GF-D8 (cell line): ENCODE results near the gene NDUFB11.

Source experiments
- DNase-seq: peaks from one replicate; lab custom pipeline; 2025; lab: John Stamatoyannopoulos, UW

The NDUFB11 gene

DNA sequence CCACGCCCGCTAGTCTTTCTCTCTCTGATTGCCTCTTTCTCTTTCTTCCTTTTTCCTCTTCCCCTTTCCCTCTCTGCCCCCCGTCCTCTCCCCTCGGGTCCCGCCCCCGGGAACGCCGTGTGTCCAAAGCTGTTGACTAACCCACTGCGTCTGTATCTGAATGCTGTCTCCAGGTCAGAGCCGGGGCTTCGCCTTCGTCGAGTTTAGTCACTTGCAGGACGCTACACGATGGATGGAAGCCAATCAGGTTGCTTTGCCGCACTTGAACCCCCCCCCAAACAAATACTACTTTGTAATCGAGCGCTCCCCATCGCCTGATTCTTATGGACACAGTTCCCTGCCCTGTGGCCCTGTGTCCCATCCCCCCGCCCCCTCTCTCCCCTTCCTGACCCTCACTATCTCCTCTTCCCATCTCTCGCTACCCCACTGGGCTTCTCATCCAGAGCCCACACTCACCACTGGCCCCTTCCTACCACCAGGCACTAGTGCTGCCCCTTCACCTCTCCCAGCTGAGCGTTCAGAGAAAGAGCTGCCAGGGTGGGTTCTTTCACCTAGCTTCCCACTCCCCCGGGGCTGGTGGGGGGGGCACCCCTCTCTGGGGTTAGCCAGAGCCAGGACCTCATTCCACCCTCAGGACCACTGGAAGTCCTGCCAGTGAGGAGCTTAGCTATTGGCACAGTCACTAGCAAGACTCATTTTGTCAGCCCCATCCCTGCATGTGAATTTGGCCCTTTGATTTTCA is 30.5 kb upstream of the NDUFB11 start:
- DNase-seq, result no peak

- DNase-seq, result no peak
These were observed 29.9 kb upstream of the NDUFB11 start for GRCh38 chrX:47174376-47174775.

DNA sequence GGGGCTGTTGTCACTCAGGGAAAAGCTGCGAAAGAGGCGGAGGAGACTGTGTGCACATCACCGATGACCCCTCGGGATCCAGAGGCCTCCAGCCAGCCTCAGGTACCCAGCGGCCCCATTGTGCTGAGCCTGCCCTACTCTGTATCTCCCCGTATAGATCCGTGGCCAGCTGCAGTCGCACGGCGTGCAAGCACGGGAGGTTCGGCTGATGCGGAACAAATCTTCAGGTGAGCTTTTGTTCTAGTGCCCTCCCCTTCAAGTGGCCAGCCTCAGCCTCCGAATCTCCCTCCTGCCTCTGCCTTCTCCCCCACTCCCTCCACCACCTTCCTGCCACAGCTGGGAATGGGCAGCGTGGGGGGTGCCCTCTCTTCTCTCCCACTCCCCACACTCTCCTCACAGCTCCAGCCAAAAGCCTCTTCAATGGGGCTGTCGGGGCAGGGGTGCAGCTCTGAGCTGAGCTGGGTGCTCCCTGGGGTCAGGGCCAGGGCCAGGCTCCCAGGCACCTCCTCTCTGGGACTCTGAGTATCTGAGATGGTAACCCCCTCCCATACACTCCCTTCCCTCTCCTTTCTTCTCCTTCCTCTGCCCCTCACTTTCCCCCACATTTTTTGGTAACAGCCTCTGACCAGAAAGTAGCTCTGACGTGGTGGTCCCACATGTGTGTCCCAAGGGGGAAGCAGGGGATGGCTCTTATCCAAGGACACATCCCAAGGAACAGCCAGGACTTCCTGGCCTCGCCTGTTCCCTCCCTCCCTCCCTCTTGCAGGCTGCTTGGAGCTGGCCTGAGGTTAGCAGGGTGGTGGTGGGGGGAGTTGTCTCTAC is 28.7 kb upstream of the NDUFB11 start:
- no peak for DNase-seq

DNA sequence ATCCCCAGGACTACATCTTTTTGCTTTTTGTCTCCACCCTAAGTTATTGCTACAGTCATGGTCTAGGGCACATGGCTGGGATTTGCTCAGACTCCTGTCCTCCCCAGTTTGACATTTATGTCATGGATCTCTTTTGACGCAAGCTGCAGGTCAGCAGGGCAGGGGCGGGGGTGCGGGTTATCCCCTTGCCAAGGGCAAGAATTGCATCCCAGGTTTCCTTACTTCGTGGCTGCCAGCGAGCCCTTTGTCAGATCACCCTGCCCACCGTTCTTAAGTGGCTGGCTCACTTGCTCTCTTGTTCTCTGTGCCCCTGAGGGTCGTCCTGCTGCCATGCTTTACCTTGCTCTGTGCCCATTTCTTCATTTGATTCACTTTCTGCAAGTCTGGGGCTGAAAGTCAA is 28.0 kb upstream of the NDUFB11 start:
- no peak for DNase-seq

DNA sequence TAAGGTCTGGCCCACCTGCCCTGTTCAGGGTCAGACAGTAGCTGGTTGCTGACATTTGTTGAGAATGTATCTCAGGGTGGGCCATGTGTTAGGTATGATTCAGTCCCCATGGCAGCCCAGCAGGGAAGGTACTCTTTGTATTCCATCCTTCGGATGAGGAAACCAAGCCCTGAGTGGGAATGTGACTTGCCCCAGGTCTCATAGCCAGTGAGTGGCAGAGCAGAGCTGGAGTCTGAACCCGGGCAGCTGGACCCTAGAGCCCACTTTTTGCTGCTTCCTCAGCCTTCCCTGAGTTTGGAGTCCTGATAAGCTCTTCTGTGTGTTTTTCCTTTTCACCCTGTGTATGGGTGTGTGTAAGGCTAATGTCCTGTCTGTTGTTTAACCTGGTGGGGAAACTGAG is 27.5 kb upstream of the NDUFB11 start:
- DNase-seq, result no peak

DNA sequence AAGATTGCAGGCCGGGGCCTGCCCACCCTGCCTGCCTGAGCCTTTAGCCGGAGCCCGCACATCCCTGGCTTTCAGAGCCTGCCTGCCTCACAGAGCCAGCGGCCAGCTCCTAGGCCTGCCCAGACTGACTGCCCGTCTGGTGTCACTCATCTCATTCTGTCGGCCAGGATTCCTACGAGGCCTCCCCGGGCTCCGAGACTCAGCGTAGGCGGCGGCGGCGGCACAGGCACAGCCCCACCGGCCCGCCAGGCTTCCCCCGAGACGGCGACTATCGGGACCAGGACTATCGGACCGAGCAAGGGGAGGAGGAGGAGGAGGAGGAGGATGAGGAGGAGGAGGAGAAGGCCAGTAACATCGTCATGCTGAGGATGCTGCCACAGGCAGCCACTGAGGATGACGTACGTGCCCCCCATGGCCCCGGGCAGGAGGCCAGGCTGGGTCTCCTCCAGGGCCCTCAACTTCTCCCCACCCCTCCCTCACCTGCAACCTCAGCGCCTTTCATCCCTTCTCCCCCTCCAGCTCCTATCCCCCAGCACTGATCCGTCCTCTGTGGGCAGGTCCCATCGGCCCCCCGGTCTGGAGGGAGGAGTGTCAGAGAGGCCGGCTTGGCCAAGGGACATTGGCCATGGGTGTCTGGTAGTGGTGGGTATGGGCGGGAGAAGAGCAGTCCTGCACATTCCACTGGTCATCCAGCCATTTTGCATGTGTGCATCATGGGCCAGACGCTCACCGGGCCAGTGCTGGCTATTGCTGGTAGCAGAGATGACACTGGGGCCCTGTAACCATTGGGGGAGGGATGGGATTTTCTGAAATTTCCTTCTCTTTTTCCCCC is 26.6 kb upstream of the NDUFB11 start:
- no peak for DNase-seq

DNA sequence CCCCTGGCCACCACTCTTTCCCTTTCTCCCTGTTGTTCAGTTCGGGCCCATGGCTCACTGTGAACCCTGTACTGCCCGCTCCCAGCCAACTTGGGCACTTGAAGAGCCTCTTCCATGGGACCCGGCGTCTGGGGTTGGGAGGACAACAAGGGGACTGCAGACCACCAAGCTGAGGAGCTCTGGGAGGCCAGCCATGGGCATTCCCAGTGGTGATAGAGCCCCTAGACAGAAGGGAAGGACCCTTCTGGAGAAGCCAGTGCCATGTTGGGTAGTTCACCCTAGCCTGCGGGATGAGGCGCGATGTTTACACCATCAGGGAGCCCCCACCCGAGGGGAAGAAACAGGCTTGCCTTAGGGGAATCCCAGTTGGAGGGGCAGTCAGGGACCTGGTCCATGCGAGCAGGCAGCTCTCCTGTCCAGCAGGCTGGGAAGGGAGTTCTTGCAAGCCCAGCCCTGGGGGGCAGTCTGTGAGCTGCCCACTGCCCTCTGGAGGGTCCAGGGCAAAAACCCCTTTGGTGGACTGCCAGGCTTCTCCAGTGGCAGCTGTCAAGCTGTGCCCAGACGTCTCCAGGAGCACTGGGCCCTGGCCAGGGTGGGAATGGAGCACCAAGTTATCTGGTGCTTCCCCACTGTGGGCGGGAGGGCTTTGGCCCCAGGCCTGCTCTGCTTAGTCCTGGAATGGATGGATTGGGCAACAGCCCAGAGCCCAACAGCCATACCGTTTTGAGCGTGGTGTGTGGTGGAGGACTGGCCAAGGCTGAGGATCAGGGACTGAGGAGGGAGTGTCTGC is 25.4 kb upstream of the NDUFB11 start:
- DNase-seq, result no peak

DNA sequence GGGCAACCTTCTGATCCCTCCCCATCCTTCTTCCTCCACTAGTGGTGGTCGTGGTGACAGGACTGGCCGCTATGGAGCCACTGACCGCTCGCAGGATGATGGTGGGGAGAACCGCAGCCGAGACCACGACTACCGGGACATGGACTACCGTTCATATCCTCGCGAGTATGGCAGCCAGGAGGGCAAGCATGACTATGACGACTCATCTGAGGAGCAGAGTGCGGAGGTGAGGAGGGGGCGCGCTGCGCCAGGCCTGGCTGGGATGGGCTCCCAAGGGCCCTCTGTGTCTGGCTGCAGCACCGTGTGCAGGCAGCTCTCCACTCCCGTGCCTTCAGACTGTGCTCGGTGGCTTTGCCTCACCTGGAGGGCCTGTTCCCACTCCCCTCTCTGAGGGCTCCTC is 24.8 kb upstream of the NDUFB11 start:
- no peak for DNase-seq

DNA sequence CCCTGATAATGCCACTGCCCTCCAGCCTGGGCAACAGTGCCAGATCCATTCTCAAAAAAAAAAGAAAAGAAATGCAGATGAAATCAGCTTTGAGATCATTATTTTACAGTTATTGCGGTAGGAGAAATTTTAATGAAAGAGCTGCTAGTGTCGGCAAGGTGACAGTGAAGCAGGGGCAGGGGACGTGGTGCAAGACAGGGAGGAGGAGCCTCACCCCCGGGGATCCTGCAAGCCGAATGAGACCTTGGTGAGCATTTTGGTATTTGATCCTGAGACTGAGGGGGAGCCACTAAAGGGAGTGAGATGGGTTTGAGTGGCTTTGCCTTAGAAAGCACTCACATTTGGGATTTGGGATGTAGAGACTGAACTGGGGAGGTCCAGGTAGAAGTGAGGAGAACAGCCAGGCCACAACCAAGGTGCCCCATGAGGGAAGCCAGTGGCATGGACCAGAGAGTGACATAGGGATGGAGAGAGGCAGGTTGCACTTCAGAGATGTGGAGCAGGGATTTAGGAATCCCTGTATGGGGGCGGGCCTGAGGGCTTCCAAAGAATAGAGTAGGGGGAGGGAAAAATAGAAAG is 24.1 kb upstream of the NDUFB11 start:
- no peak for DNase-seq

DNA sequence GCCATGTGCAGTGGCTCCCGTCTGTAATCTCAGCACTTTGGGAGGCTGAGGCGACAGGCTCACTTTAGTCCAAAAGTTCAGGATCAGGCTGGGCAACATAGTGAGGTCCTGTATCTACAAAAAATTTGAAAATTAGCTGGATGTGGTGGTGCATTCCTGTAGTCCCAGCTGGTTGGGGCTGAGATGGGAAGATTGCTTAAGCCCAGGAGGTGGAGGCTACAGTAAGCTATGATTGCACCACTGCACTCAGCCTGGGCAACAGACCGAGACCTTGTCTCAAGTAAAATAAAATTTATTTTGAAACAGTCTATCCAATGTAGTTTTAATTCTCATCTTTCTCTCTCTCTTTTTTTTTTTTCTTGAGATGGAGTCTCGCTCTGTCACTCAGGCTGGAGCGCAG is 21.6 kb upstream of the NDUFB11 start:
- no peak for DNase-seq

DNA sequence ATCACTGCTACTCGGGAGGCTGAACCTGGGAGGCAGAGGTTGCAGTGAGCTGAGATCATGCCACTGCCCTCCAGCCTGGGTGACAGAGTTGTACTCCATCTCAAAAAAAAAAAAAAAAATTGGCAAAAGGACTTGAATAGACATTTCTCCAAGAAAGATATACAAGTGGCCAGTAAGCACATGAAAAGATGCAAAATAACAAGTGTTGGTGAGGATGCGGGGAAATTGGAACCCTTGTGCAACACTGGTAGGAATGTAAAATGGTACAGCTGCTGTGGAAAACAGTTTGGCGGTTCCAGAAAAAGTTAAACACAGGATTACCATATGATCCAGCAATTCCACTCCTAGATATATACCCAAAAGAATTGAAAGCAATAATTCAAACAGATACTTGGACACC is 19.9 kb upstream of the NDUFB11 start:
- DNase-seq, result no peak

DNA sequence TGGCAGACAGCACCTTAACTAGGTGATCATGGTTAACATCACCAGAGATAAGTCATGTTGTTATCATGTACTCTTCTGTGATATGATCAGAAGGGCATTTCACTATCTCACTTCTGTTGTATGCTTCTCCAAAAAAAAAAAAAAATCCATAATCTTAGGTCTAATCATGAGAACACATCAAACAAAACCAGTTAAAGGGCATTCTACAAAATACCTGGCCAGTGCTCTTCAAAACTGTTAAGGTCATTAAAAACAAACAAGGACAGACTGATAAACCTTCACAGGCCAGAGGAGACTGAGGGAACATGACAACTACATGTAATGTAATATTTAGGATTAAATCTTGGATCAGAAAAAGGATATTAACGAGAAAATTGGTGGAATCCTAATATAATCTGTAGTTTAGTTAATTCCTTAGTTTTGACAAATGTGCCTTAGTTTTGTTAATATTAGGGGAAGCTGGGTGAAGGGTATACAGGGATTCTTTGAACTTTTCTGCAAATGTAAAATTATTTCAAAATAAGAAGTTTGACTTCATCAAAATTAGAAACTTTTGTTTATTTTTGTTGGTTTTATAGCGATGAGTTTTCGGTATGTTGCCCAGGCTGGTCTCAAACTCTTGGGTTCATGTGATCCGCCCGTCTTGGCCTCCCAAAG is 18.6 kb upstream of the NDUFB11 start:
- no peak for DNase-seq

DNA sequence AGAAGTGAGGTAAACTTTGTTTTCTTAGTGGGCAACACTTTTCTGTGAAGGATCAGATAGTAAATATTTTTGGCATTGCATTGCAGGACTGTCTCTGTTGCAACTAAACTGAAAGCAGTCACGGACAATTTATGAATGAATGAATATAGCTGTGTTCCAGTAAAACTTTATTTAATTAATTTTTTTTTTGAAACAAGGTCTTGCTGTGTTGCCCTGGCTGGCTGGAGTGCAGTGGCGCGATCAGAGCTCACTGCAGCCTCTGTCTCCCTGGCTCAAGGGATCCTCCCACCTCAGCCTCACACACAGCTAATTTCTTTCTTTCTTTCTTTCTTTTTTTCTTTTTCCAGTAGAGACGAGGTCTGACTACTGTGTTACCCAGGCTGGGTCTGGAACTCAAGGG is 16.3 kb upstream of the NDUFB11 start:
- DNase-seq, result no peak

- no peak for DNase-seq
These were observed 14.3 kb upstream of the NDUFB11 start for GRCh38 chrX:47158781-47159180.

DNA sequence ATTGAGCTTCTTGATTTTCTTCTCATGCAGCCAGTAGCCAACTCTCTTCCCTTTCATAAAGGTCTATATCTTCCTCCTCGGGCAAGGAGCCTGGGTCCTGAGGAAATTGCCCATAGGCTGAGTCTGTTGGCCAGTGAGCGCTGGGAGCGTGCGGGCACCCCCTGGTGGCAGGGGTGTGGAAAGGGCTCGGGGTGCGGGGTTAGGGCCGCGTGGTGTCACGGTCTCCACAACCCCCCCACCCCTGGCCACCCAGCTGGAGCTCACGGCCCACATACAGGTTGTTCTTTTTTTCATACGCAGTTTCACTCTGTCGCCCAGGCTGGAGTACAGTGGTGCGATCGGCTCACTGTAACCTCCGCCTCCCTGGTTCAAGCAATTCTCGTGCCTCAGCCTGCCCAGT is 13.6 kb upstream of the NDUFB11 start:
- no peak for DNase-seq

GRCh38 chrX:47156611-47157520 is 12.4 kb upstream of the NDUFB11 start:
- no peak for DNase-seq

GRCh38 chrX:47151435-47151834 is 6.9 kb upstream of the NDUFB11 start:
- no peak for DNase-seq

DNA sequence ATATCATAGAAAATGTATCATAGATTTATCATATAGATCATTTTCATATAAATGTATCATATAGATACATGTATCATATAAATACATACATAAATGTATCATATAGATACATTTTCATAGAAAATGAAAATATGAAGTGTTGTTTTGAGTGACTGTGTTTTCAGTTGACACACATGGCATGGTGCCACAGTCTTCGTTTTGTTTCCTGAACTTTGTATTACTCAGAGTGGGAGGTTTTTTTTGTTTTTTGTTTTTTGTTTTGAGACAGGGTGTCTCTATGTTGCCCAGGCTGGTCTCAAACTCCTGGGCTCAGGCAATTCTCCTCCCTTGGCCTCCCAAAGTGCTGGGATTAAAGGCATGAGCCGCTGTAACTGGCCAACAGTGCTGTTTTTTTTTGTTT is 4.4 kb upstream of the NDUFB11 start:
- DNase-seq, result no peak

- DNase-seq, result no peak
These were observed 2.7 kb upstream of the NDUFB11 start for GRCh38 chrX:47146936-47147859.
